ENCODE results near the gene KIF13A.
"Not testable (repeated sequence)": the region's sequence is repeated elsewhere in the genome, so short reads cannot be mapped to it uniquely, and the experiment has no call there.

The KIF13A gene

GRCh38 chr6:17869010-17869752 lies 118.3 kb downstream of the KIF13A start:
- DNase-seq = no peak

GRCh38 chr6:17867880-17868279 lies 119.6 kb downstream of the KIF13A start:
- no peak for DNase-seq

- DNase-seq = no peak
Measured at GRCh38 chr6:17866876-17867444, 120.5 kb downstream of the KIF13A start.

GRCh38 chr6:17865798-17866725 lies 121.4 kb downstream of the KIF13A start:
- no peak for DNase-seq

- no peak for DNase-seq
Measured at GRCh38 chr6:17865243-17865642, 122.2 kb downstream of the KIF13A start.

GRCh38 chr6:17863901-17864754 lies 123.3 kb downstream of the KIF13A start:
- no peak for DNase-seq

- DNase-seq = no peak
Measured at GRCh38 chr6:17861361-17861760, 126.1 kb downstream of the KIF13A start.

GRCh38 chr6:17859846-17860245 lies 127.6 kb downstream of the KIF13A start:
- DNase-seq = no peak

- no peak for DNase-seq
Measured at GRCh38 chr6:17858584-17858983, 128.9 kb downstream of the KIF13A start.

GRCh38 chr6:17857188-17857587 lies 130.2 kb downstream of the KIF13A start:
- not testable (repeated sequence) for DNase-seq

- no peak for DNase-seq
Measured at GRCh38 chr6:17856306-17856705, 131.1 kb downstream of the KIF13A start.

GRCh38 chr6:17855381-17855780 lies 132.1 kb downstream of the KIF13A start:
- DNase-seq = no peak

GRCh38 chr6:17853533-17853932 lies 133.9 kb downstream of the KIF13A start:
- DNase-seq = no peak

GRCh38 chr6:17851720-17852161 lies 135.7 kb downstream of the KIF13A start:
- no peak for DNase-seq

- no peak for DNase-seq
Measured at GRCh38 chr6:17851001-17851719, 136.3 kb downstream of the KIF13A start.

GRCh38 chr6:17850281-17850680 lies 137.2 kb downstream of the KIF13A start:
- no peak for DNase-seq

- no peak for DNase-seq
Measured at GRCh38 chr6:17847203-17847760, 140.2 kb downstream of the KIF13A start.

- no peak for DNase-seq
Measured at GRCh38 chr6:17846762-17847161, 140.7 kb downstream of the KIF13A start.

GRCh38 chr6:17845598-17845997 lies 141.8 kb downstream of the KIF13A start:
- no peak for DNase-seq

GRCh38 chr6:17844967-17845366 lies 142.5 kb downstream of the KIF13A start:
- not testable (repeated sequence) for DNase-seq

Measured in activated CD4-positive, alpha-beta T cell treated with anti-CD3 and anti-CD28 coated beads for 4 hours (primary cell).